ENCODE data around the gene PLA2G5. TPM values are rescaled to one million over a fixed set of nuclear protein-coding genes. Genes with fewer than 3 reads are reported as not detected.
A peak's percentile ranks its signal among the peaks of the same experiment; 100 is the strongest.
"Not testable (repeated sequence)": the region's sequence is repeated elsewhere in the genome, so short reads cannot be mapped to it uniquely, and the experiment has no call there.

Gene PLA2G5
- total RNA-seq, 4 donors from 2014 or later: 1.5 to 5.0 (median 1.9) TPM; not detected in 1

DNA sequence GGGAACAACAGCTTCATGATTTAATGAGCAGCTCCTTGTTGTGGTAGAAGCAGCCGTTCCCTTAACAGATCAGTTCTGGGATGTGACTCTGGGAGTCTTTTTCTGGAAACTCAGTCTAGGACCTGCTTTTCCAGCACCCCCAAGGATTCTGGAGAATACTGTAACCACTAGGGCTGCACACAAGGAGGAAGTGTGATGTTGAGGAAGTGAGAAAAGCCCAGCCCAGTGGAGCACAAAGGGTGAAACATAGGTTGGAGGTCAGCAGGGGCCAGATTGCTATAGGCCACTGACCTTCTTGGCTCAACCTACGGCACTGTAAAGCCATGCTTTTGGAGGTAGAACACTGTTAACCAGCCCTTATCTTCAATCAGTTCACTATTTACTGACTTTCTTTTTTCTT lies 10.1 kb upstream of the PLA2G5 start:
- H3K27me3 ChIP-seq: no peaks in the 10 kb centered on the region
- peak in 1 of 3 donors; percentile 57 for DNase-seq
- no peak for TF ChIP-seq POLR2A (IDR thresholded peaks at IDR 0.05)
- TF ChIP-seq, protein P1, sequence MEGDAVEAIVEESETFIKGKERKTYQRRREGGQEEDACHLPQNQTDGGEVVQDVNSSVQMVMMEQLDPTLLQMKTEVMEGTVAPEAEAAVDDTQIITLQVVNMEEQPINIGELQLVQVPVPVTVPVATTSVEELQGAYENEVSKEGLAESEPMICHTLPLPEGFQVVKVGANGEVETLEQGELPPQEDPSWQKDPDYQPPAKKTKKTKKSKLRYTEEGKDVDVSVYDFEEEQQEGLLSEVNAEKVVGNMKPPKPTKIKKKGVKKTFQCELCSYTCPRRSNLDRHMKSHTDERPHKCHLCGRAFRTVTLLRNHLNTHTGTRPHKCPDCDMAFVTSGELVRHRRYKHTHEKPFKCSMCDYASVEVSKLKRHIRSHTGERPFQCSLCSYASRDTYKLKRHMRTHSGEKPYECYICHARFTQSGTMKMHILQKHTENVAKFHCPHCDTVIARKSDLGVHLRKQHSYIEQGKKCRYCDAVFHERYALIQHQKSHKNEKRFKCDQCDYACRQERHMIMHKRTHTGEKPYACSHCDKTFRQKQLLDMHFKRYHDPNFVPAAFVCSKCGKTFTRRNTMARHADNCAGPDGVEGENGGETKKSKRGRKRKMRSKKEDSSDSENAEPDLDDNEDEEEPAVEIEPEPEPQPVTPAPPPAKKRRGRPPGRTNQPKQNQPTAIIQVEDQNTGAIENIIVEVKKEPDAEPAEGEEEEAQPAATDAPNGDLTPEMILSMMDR (IDR thresholded peaks at IDR 0.05): no peak

DNA sequence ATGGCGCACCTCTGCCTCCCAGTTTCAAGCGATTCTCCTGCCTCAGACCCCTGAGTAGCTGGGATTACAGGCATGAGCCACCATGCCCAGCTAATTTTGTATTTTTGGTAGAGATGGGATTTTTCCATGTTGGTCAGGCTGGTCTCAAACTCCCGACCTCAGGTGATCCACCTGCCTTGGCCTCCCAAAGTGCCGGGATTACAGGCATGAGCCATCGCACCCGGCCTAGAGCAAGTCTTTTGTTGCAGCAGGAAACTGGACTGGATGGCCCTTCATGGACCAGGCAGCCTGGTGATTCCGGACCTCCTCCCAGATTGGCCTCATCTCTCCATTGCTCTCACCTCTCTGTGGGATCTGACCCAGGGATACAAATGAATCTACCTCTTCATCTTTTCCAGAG lies 9.2 kb upstream of the PLA2G5 start:
- not testable (repeated sequence) for DNase-seq, H3K9me3 ChIP-seq, H3K27me3 ChIP-seq, H3K4me1 ChIP-seq, H3K4me3 ChIP-seq, H3K36me3 ChIP-seq, H3K27ac ChIP-seq

More for the DNA sequence above, 10.1 kb upstream of the PLA2G5 start:
- H3K4me1 ChIP-seq: peaks cover 0 to 9% (median 0%) of the 10 kb centered on the region in 4 donors
- H3K36me3 ChIP-seq: no peaks in the 10 kb centered on the region
- peak overlapping the region in 1 of 4 donors; percentile 39 for H3K27ac ChIP-seq
- no peaks in the 10 kb centered on the region for H3K9me3 ChIP-seq
- no peak overlapping the region for H3K4me3 ChIP-seq

DNA sequence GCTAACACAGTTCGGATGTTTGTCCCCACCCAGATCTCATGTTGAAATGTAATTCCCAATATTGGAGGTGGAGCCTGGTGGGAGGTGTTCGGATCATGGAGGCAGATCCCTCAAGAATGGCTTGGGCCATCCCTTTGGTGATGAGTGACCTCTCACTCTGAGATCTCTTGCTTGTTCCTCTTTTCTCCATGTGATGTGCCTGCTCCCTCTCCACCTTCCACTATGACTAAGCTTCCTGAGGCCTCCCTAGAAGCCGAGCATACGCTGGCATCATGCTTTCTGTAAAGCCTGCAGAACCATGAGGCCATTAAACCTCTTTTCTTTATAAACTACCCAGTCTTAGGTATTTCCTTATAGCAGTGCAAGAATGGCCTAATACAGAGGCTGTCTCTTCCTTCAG lies 8.1 kb upstream of the PLA2G5 start:
- no peak for TF ChIP-seq POLR2A (IDR thresholded peaks at IDR 0.05)
- TF ChIP-seq, protein P1 (IDR thresholded peaks at IDR 0.05): no peak
- DNase-seq: no peak
- H3K4me3 ChIP-seq: no peak overlapping the region
- H3K36me3 ChIP-seq: no peaks in the 10 kb centered on the region
- H3K27me3 ChIP-seq: no peaks in the 10 kb centered on the region
- peaks cover 0 to 9% (median 0%) of the 10 kb centered on the region in 4 donors for H3K4me1 ChIP-seq
- no peak overlapping the region for H3K27ac ChIP-seq
- no peaks in the 10 kb centered on the region for H3K9me3 ChIP-seq

DNA sequence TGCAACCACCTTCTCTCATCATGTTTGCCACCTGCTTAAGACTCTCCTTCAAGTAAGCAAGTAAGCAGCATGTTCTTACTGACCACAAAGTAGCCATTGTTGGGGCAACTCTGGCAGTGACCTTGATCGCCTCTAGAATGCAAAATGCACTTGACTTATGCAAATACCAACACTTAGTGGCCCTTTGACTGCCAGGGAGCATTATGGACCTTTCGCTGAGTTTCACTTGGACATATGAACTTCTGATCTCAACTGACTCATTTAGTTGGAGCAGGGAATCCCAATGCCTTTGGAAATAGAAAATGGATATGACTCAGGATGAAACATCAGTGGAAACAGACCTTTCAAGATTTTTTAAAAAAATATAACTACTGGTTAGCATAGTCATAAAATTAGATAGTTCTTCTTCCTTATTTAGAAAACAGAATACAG lies 6.1 kb upstream of the PLA2G5 start:
- Histone ChIP-seq H3K27ac (no peak overlapping the region), H3K27me3 (no peaks in the 10 kb centered on the region), H3K4me3 (no peak overlapping the region), H3K9me3 (no peaks in the 10 kb centered on the region), H3K4me1 (peaks cover 0 to 9% (median 0%) of the 10 kb centered on the region in 4 donors), H3K36me3 (no peaks in the 10 kb centered on the region)
- no peak for DNase-seq
- TF ChIP-seq POLR2A (IDR thresholded peaks at IDR 0.05): no peak
- TF ChIP-seq, protein P1 (IDR thresholded peaks at IDR 0.05): no peak

DNA sequence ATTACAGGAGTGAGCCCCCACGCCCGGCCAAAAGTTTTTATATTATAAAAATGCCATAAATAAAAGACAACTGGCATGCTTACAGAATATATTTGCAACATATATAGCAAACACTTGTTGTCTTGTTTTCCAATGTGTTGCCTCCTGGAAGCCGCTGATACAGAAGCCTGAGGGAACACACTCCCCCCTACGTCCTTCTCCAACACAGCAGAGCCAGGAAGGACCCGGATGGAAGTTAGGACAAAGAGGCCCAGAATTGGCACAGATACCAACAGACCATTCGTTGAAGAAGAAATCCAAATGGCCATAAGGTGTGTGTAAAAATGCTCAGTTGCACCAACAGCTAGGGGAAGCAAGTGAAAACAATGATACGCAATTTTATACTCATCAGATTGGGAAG lies 1.3 kb upstream of the PLA2G5 start:
- H3K36me3 ChIP-seq: no peaks in the 10 kb centered on the region
- TF ChIP-seq, protein P1 (IDR thresholded peaks at IDR 0.05): no peak
- no peak for TF ChIP-seq POLR2A (IDR thresholded peaks at IDR 0.05)

DNA sequence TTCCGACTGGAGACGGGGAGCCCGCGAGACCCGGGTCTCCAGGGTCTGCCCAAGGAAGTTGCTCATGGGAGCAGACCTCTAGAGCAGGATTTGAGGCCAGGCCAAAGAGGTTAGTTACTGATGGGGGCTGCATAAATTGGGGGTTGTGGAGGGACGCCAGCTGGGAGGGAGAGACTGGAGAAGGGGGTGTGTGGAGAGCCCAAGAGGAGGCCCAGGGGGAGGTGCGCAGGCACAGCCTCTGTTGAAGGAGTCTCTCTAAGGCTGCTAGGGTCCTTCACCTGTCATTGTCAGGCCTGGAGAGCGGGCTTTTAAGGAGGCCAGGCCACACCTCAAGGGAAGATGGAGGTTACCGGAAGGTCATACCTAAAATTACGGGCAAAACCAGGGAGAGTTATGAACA lies 363 bp downstream of the PLA2G5 start:
- peak overlapping the region in 1 of 4 donors; percentile 10 for H3K4me3 ChIP-seq
- no peaks in the 10 kb centered on the region for H3K4me1 ChIP-seq
- no peaks in the 10 kb centered on the region for H3K27me3 ChIP-seq
- TF ChIP-seq, protein P1 (IDR thresholded peaks at IDR 0.05): no peak
- no peak for TF ChIP-seq POLR2A (IDR thresholded peaks at IDR 0.05)
- H3K27ac ChIP-seq: peak overlapping the region in 1 of 4 donors; percentile 35
- H3K9me3 ChIP-seq: no peaks in the 10 kb centered on the region
- no peaks in the 10 kb centered on the region for H3K36me3 ChIP-seq
- DNase-seq: no peak

More for the DNA sequence above, 1.3 kb upstream of the PLA2G5 start:
- no peaks in the 10 kb centered on the region for H3K27me3 ChIP-seq
- H3K9me3 ChIP-seq: no peaks in the 10 kb centered on the region
- no peak overlapping the region for H3K4me3 ChIP-seq
- H3K4me1 ChIP-seq: no peaks in the 10 kb centered on the region
- H3K27ac ChIP-seq: no peak overlapping the region
- no peak for DNase-seq
